Esophagus muscularis mucosa (tissue), 4 donors: Measurements from ENCODE around the gene OVCA2. TPM values are rescaled to one million over a fixed set of nuclear protein-coding genes. Genes with fewer than 3 reads are reported as not detected.

ENCODE experiments used
- DNase-seq: peaks from one replicate; pipeline ENCODE4 v3.0.0-alpha.2; 2017; ENCODE audit errors: extremely low spot score
- H3K27ac ChIP-seq, 4 donors: fragments of 200-600 bp; sonication (generic); replicated peaks in 1 of 4; 1 replicate in 3 of 4; 2 replicates in 1 of 4; pipeline ENCODE4 v1.5.1; 2016 to 2019; ENCODE audit warnings: mild to moderate bottlenecking in 1 of 4
- H3K27me3 ChIP-seq, 4 donors: fragments of 200-600 bp; sonication (generic); one replicate each; pipeline versions ENCODE4 v1.5.1 to v1.6.0; 2016 to 2019
- H3K36me3 ChIP-seq, 4 donors: fragments of 200-600 bp; sonication (generic); one replicate each; pipeline ENCODE4 v1.5.1; 2016 to 2019
- H3K4me1 ChIP-seq, 4 donors: fragments of 200-600 bp; sonication (generic); one replicate each; pipeline ENCODE4 v1.5.1; 2016 to 2019
- H3K4me3 ChIP-seq, 4 donors: fragments of 200-600 bp; sonication (generic); 1 replicate in 2 of 4; 2 replicates in 2 of 4; pipeline ENCODE4 v1.5.1; 2016 to 2019; ENCODE audit warnings: mild to moderate bottlenecking in 4 of 4, moderate library complexity in 1 of 4
- H3K9me3 ChIP-seq, 4 donors: fragments of 200-600 bp; sonication (generic); 1 replicate in 3 of 4; 2 replicates in 1 of 4; pipeline ENCODE4 v1.5.1; 2016 to 2019
- CTCF ChIP-seq, 3 experiments: fragments of 200-600 bp in 2 of 3; fragments of 450-650 bp in 1 of 3; sonication (generic) in 2 of 3; IDR thresholded peaks; one replicate each; pipeline ENCODE4 v1.5.1; 2017 to 2019; ENCODE audit warnings: antibody characterized with exemption in 3 of 3, mild to moderate bottlenecking in 2 of 3, moderate library complexity in 1 of 3
- EP300 ChIP-seq: sonication (generic); formaldehyde crosslinking; IDR thresholded peaks from one replicate; pipeline ENCODE4 v1.6.1; 2017; ENCODE audit warnings: antibody characterized with exemption
- POLR2A ChIP-seq: fragments of 450-650 bp; IDR thresholded peaks from one replicate; pipeline ENCODE4 v1.6.1; 2017; ENCODE audit warnings: antibody characterized with exemption, moderate library complexity, mild to moderate bottlenecking, low read depth
- POLR2AphosphoS5 ChIP-seq, 2 donors: sonication (generic); formaldehyde crosslinking; IDR thresholded peaks; one replicate each; pipeline ENCODE4 v1.6.1; 2017; ENCODE audit warnings: antibody characterized with exemption in 2 of 2
- WGBS: methylation state at CpG from one replicate; pipeline ENCODE4 v1.1.5; 2018; 5-methylcytosine and 5-hydroxymethylcytosine counted together
- intact Hi-C: fragments of 100-400 bp; cut with DNase I; formaldehyde crosslinking; loops from one replicate; pipeline ENCODE4 v1.15.1; 2023
- total RNA-seq, 4 donors: library from RNA; depleted of rRNA; stranded (reverse); fragments of >200 nt; gene quantifications; one replicate each; pipeline versions ENCODE4 v1.1.0 to v1.2.1, GENCODE V29; 2016

Gene OVCA2
- total RNA-seq, 4 donors from 2014 or later, result 34.9 to 38.9 (median 38.0) TPM

- Histone ChIP-seq H3K36me3 (no peaks in the 10 kb centered on the region), H3K4me1 (peaks cover 7 to 13% (median 12%) of the 10 kb centered on the region in 4 donors), H3K27ac (no peak overlapping the region), H3K4me3 (no peak overlapping the region), H3K27me3 (peaks cover 0 to 44% (median 5%) of the 10 kb centered on the region in 4 donors), H3K9me3 (no peaks in the 10 kb centered on the region)
- intact Hi-C loops, result no loop called here
- 78% methylated on average over 24 of the region's 24 CpGs for WGBS
- TF ChIP-seq EP300 (no peak), POLR2A (no peak), CTCF (IDR thresholded peaks at IDR 0.05) (no peak), POLR2AphosphoS5 (IDR thresholded peaks at IDR 0.05) (no peak)
- no peak for DNase-seq
Observed at GRCh38 chr17:2018716-2019510, 22.9 kb upstream of the OVCA2 start.

- TF ChIP-seq POLR2AphosphoS5 (IDR thresholded peaks at IDR 0.05), result no peak
- no peak for TF ChIP-seq EP300
- no peak for TF ChIP-seq CTCF (IDR thresholded peaks at IDR 0.05)
- DNase-seq, result no peak
- intact Hi-C loops, result no loop called here
Observed at GRCh38 chr17:2019723-2020122, 22.1 kb upstream of the OVCA2 start.

GRCh38 chr17:2020721-2021120 lies 21.1 kb upstream of the OVCA2 start:
- H3K27me3 ChIP-seq, result peaks cover 10 to 61% (median 18%) of the 10 kb centered on the region in 4 donors
- intact Hi-C loops, result no loop called here

More at GRCh38 chr17:2019723-2020122, 22.1 kb upstream of the OVCA2 start:
- H3K27ac ChIP-seq, result no peak overlapping the region
- no peak overlapping the region for H3K4me3 ChIP-seq
- peaks cover 6 to 52% (median 11%) of the 10 kb centered on the region in 4 donors for H3K27me3 ChIP-seq
- H3K4me1 ChIP-seq, result peaks cover 15 to 21% (median 20%) of the 10 kb centered on the region in 4 donors
- H3K36me3 ChIP-seq, result no peaks in the 10 kb centered on the region
- no peaks in the 10 kb centered on the region for H3K9me3 ChIP-seq
- 70% methylated on average over 7 of the region's 8 CpGs for WGBS

GRCh38 chr17:2022647-2023240 lies 19.1 kb upstream of the OVCA2 start:
- Histone ChIP-seq H3K27me3 (peaks cover 10 to 66% (median 19%) of the 10 kb centered on the region in 4 donors), H3K27ac (no peak overlapping the region), H3K4me1 (peaks cover 25 to 40% (median 37%) of the 10 kb centered on the region in 4 donors), H3K4me3 (no peak overlapping the region), H3K36me3 (no peaks in the 10 kb centered on the region), H3K9me3 (no peaks in the 10 kb centered on the region)
- TF ChIP-seq POLR2A, result no peak
- TF ChIP-seq POLR2AphosphoS5 (IDR thresholded peaks at IDR 0.05), result no peak
- TF ChIP-seq CTCF (IDR thresholded peaks at IDR 0.05), result no peak
- TF ChIP-seq EP300, result no peak
- DNase-seq, result no peak
- WGBS, result 90% methylated on average over 13 of the region's 15 CpGs
- intact Hi-C loops, result no loop called here

More at GRCh38 chr17:2020721-2021120, 21.1 kb upstream of the OVCA2 start:
- H3K9me3 ChIP-seq, result no peaks in the 10 kb centered on the region
- no peak overlapping the region for H3K27ac ChIP-seq
- no peaks in the 10 kb centered on the region for H3K36me3 ChIP-seq
- DNase-seq, result no peak
- TF ChIP-seq EP300 (no peak), POLR2AphosphoS5 (IDR thresholded peaks at IDR 0.05) (no peak), CTCF (IDR thresholded peaks at IDR 0.05) (no peak), POLR2A (no peak)
- H3K4me1 ChIP-seq, result peaks cover 24 to 31% (median 30%) of the 10 kb centered on the region in 4 donors
- 65% methylated on average over 8 of the region's 8 CpGs for WGBS
- no peak overlapping the region for H3K4me3 ChIP-seq
